K562 (cell line): ENCODE results near the gene MIXL1. TPM values are rescaled to one million over a fixed set of nuclear protein-coding genes. Genes with fewer than 3 reads are reported as not detected.

Experiments
- ATAC-seq: fragments of 200-7000 bp; cut with Tn5 transposase; 3 replicates; pipeline ENCODE4 v1.9.1; 2020; ENCODE audit warnings: moderate library complexity
- BruUV-seq: library from RNA; stranded (reverse); fragments of 400-500 nt; replicated peaks from 2 replicates; lab custom pipeline; 2021; lab: Mats Ljungman, UMichigan
- CTCF ChIA-PET: fragments of 300-600 bp; formaldehyde crosslinking; extraction: SDS; loops from one replicate; lab custom pipeline; 2021; ENCODE audit warnings: low intra/inter-chr PET ratio; lab: Yijun Ruan, JAX
- POLR2A ChIA-PET: fragments of 300-600, 350-650 bp; sonication (Branson Sonifier 250); formaldehyde crosslinking; extraction: SDS; loops from one replicate; lab custom pipeline; 2021; ENCODE audit warnings: antibody characterized with exemption, inconsistent platforms; lab: Yijun Ruan, JAX
- DNase-seq, 4 experiments: peaks; one replicate each; pipeline versions ENCODE4 v3.0.0 to v3.0.0-alpha.2; 2011 to 2018; ENCODE audit warnings: low spot score in 3 of 4, mixed read lengths in 3 of 4; ENCODE audit errors: extremely low read depth in 1 of 4
- FAIRE-seq: peaks from 2 replicates; lab custom pipeline; 2011; peaks lifted over from hg19 to GRCh38; lab: Jason Lieb, UNC
- H2AFZ ChIP-seq: 2 replicates; pipeline ENCODE4 v1.6.0; 2011; ENCODE audit warnings: low read depth, low read length, control low read depth, inconsistent platforms
- H3K27ac ChIP-seq: fragments of 200-600 bp; 3 replicates; pipeline ENCODE4 v1.8.0; 2011; ENCODE audit warnings: low read depth, mild to moderate bottlenecking, control low read depth, inconsistent platforms, low read length, moderate library complexity, mixed read lengths; ENCODE audit errors: extremely low read depth
- H3K27me3 ChIP-seq, 2 experiments: fragments of 300-600 bp in 1 of 2; 2 replicates in 1 of 2; 3 replicates in 1 of 2; pipeline versions ENCODE4 v1.6.0 to v1.8.0; 2011; ENCODE audit warnings: inconsistent platforms in 2 of 2, low read length in 2 of 2, mild to moderate bottlenecking in 1 of 2, mixed read lengths in 1 of 2, moderate library complexity in 1 of 2; ENCODE audit not compliant: control insufficient read depth in 2 of 2, insufficient read depth in 2 of 2
- H3K36me3 ChIP-seq: fragments of 300-600 bp; 3 replicates; pipeline ENCODE4 v1.8.0; 2011; ENCODE audit warnings: mild to moderate bottlenecking, low read length, inconsistent platforms; ENCODE audit not compliant: control insufficient read depth, insufficient read depth
- H3K4me1 ChIP-seq, 2 experiments: fragments of 200-600 bp in 1 of 2; replicated peaks in 1 of 2; 2 replicates in 1 of 2; 3 replicates in 1 of 2; pipeline versions ENCODE4 v1.5.1 to v1.8.0; 2011; ENCODE audit warnings: inconsistent platforms in 2 of 2, low read length in 2 of 2, mild to moderate bottlenecking in 1 of 2, mixed read lengths in 1 of 2, moderate library complexity in 1 of 2; ENCODE audit not compliant: control insufficient read depth in 2 of 2, insufficient read depth in 2 of 2
- H3K4me2 ChIP-seq: 2 replicates; pipeline ENCODE4 v1.6.1; 2011; ENCODE audit warnings: low read length, control low read depth, inconsistent platforms, mixed read lengths; ENCODE audit not compliant: insufficient read depth
- H3K4me3 ChIP-seq: fragments of 200-600 bp; sonication (generic), shearing (Covaris generic); 2 replicates; pipeline ENCODE4 v1.5.1; 2016; ENCODE audit warnings: control low read depth, inconsistent platforms
- H3K79me2 ChIP-seq: fragments of 200-600 bp; 3 replicates; pipeline ENCODE4 v1.8.0; 2011; ENCODE audit warnings: low read length, inconsistent platforms; ENCODE audit not compliant: control insufficient read depth, insufficient read depth
- H3K9ac ChIP-seq, 2 experiments: 2 replicates each; pipeline versions ENCODE4 v1.6.0 to v1.6.1; 2011; ENCODE audit warnings: low read depth in 2 of 2, low read length in 2 of 2, control low read depth in 1 of 2, inconsistent platforms in 1 of 2, mild to moderate bottlenecking in 1 of 2, mixed read lengths in 1 of 2; ENCODE audit not compliant: insufficient read depth in 1 of 2
- H3K9me1 ChIP-seq: one replicate; pipeline ENCODE4 v1.6.0; 2011; ENCODE audit warnings: inconsistent platforms, mild to moderate bottlenecking, low read length, moderate library complexity; ENCODE audit not compliant: control insufficient read depth, insufficient read depth
- H3K9me3 ChIP-seq: replicated peaks from 2 replicates; pipeline ENCODE4 v1.5.1; 2011; ENCODE audit warnings: low read depth, low read length, inconsistent platforms; ENCODE audit not compliant: control insufficient read depth, insufficient read depth
- H4K20me1 ChIP-seq: replicated peaks from 2 replicates; pipeline ENCODE4 v1.6.1; 2011; ENCODE audit warnings: low read length, inconsistent platforms, mixed read lengths; ENCODE audit not compliant: control insufficient read depth, insufficient read depth
- ZBTB17 ChIP-seq: fragments of 450-650 bp; formaldehyde crosslinking; IDR thresholded peaks from 2 replicates; pipeline ENCODE4 v1.4.0; 2020; ENCODE audit warnings: mild to moderate bottlenecking
- WGBS: fragments of 100-300 bp; shearing (Covaris generic); methylation state at CpG from one replicate; pipeline ENCODE4 v1.1.6; 2016; ENCODE audit warnings: low coverage, mixed read lengths; ENCODE audit not compliant: insufficient coverage; ENCODE audit errors: missing lambda C conversion rate; 5-methylcytosine and 5-hydroxymethylcytosine counted together
- in situ Hi-C: fragments of 300-500 bp; cut with MboI; formaldehyde crosslinking; loops from 4 replicates; pipeline ENCODE4 v1.15.0; 2018; ENCODE audit warnings: inconsistent platforms, mixed read lengths
- intact Hi-C: fragments of 100-400 bp; cut with micrococcal nuclease; formaldehyde crosslinking; loops from 2 replicates; pipeline ENCODE4 v1.14.2; 2022
- polyA plus RNA-seq, 8 experiments: library from polyadenylated mRNA; depleted of rRNA in 4 of 8; stranded (reverse) in 5 of 8; unstranded in 3 of 8; fragments of >200 nt; fragmentation: Nextera tagmentation in 2 of 8; fragmentation: Illumina TruSeq in 1 of 8; extraction: Ambion mirVana in 2 of 8; extraction: Trizol in 1 of 8; gene quantifications; 2 replicates each; pipeline versions ENCODE4 v1.2.1 to v1.2.3, GENCODE V29; 2011 to 2014; ENCODE audit warnings: inconsistent platforms in 1 of 8, missing spikeins in 1 of 8
- total RNA-seq, 7 experiments: library from RNA; depleted of rRNA in 6 of 7; stranded (reverse); fragments of >200 nt in 6 of 7; fragmentation: Illumina TruSeq in 2 of 7; extraction: Trizol in 2 of 7; gene quantifications; 2 replicates each; pipeline versions ENCODE4 v1.2.1 to v1.2.3, GENCODE V29; 2011 to 2021; ENCODE audit warnings: low replicate concordance in 1 of 7
- TF ChIP-seq, protein P1 (sequence below): sonication (generic); IDR thresholded peaks from 2 replicates; pipeline ENCODE4 v1.6.1; 2016
- TF ChIP-seq, protein P2 (sequence below): fragments of 450-650 bp; IDR thresholded peaks from 2 replicates; pipeline ENCODE4 v1.6.1; 2014; ENCODE audit warnings: low read depth, mild to moderate bottlenecking, moderate library complexity, borderline replicate concordance

MIXL1 gene
- total and polyA plus RNA-seq, 9 of the 15 experiments (the other 6 are each of a cell fraction or from before 2014, with no cell fraction given) = not detected

DNA sequence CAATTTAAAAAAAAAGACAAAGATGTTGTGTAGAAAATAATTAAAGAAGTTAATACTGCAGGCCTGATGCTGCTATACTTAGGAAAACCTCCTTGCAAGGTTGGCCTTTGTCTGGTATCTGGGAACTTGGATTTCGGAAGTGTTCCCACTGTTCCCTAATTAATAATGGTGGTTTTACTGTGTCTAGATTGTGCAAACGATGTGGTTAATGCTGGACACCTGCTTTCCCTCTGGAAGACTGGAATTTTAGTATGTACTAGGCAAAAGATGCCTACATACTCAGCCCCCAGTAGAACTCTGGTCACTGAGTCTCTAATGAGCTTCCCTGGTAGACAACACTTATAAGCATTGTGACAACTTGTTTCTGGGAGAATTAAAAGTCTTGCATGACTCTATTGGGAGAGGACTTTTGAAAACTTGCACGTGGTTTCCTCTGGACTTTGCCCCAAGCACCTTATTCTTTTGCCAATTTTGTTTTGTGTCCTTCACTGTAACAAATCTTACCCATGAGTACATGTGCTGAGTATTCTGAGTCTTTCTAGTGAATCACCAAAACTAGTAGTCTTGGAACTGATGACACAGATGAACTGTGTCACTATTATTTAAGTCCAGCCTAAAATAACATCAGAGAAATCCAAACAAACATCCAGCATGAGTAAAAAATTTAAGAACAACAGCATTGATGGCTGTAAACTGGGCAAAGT is 45.1 kb downstream of the MIXL1 start:
- ATAC-seq (no peak), FAIRE-seq (no peak), DNase-seq (no peak)
- no peaks in the 10 kb centered on the region for H4K20me1 ChIP-seq
- TF ChIP-seq, protein P1, sequence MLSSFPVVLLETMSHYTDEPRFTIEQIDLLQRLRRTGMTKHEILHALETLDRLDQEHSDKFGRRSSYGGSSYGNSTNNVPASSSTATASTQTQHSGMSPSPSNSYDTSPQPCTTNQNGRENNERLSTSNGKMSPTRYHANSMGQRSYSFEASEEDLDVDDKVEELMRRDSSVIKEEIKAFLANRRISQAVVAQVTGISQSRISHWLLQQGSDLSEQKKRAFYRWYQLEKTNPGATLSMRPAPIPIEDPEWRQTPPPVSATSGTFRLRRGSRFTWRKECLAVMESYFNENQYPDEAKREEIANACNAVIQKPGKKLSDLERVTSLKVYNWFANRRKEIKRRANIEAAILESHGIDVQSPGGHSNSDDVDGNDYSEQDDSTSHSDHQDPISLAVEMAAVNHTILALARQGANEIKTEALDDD = peak; percentile 6; the same call in 1 of the 2 replicates
- TF ChIP-seq ZBTB17 (CRISPR knock-in tag) = no peak
- TF ChIP-seq, protein P2, sequence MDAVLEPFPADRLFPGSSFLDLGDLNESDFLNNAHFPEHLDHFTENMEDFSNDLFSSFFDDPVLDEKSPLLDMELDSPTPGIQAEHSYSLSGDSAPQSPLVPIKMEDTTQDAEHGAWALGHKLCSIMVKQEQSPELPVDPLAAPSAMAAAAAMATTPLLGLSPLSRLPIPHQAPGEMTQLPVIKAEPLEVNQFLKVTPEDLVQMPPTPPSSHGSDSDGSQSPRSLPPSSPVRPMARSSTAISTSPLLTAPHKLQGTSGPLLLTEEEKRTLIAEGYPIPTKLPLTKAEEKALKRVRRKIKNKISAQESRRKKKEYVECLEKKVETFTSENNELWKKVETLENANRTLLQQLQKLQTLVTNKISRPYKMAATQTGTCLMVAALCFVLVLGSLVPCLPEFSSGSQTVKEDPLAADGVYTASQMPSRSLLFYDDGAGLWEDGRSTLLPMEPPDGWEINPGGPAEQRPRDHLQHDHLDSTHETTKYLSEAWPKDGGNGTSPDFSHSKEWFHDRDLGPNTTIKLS = no peak
- H3K9me3 ChIP-seq = no peaks in the 10 kb centered on the region
- no peak overlapping the region for H3K4me2 ChIP-seq
- in situ Hi-C loops (no loop called here), intact Hi-C loops (no loop called here)
- H3K9ac ChIP-seq = no peak overlapping the region
- H3K9me1 ChIP-seq = no peaks in the 10 kb centered on the region
- no peaks in the 10 kb centered on the region for H3K4me1 ChIP-seq
- CTCF ChIA-PET = no interaction called here
- no peaks in the 10 kb centered on the region for H3K27me3 ChIP-seq
- H3K36me3 ChIP-seq = peaks cover 66% of the 10 kb centered on the region
- H3K4me3 ChIP-seq = no peak overlapping the region
- WGBS = 70% methylated on average over 3 of the region's 3 CpGs
- no peaks in the 10 kb centered on the region for H3K79me2 ChIP-seq
- no peak overlapping the region for H2AFZ ChIP-seq
- BruUV-seq = no TSS peak
- H3K27ac ChIP-seq = no peak overlapping the region
- POLR2A ChIA-PET = interaction anchor here (1.0 kb wide), 1 partner anchor 9 kb away, joined by 4 read pairs; no protein-coding TSS in a partner anchor
